Calu3 (cell line): ENCODE results near the gene ASTN2. TPM values are rescaled to one million over a fixed set of nuclear protein-coding genes. Genes with fewer than 3 reads are reported as not detected.

Experiments
- BruUV-seq: library from RNA; stranded (reverse); fragments of 400-500 nt; replicated peaks from 2 replicates; lab custom pipeline; 2021; lab: Mats Ljungman, UMichigan
- CTCF ChIA-PET: fragments of 300-600 bp; sonication (Branson Sonifier 250); formaldehyde crosslinking; loops from one replicate; lab custom pipeline; 2022; ENCODE audit warnings: antibody characterized with exemption; lab: Charles Lee
- DNase-seq: peaks from one replicate; pipeline ENCODE4 v3.0.0; 2022
- H3K27ac Mint-ChIP-seq: one replicate; pipeline ENCODE4 v1.8.0; 2022; ENCODE audit warnings: mixed read lengths; ENCODE audit not compliant: unreplicated experiment
- H3K27me3 Mint-ChIP-seq: one replicate; pipeline ENCODE4 v1.8.0; 2022; ENCODE audit warnings: mixed read lengths; ENCODE audit not compliant: unreplicated experiment
- H3K36me3 Mint-ChIP-seq: one replicate; pipeline ENCODE4 v1.8.0; 2022; ENCODE audit warnings: mild to moderate bottlenecking, moderate library complexity, mixed read lengths; ENCODE audit not compliant: insufficient read depth, unreplicated experiment
- H3K4me1 Mint-ChIP-seq: one replicate; pipeline ENCODE4 v1.8.0; 2022; ENCODE audit warnings: mild to moderate bottlenecking, low read depth, mixed read lengths; ENCODE audit not compliant: unreplicated experiment
- H3K4me3 Mint-ChIP-seq: one replicate; pipeline ENCODE4 v1.8.0; 2022; ENCODE audit warnings: mild to moderate bottlenecking, low read depth, moderate library complexity, mixed read lengths; ENCODE audit not compliant: unreplicated experiment
- H3K9me3 Mint-ChIP-seq: one replicate; pipeline ENCODE4 v1.8.0; 2022; ENCODE audit warnings: low read depth, mixed read lengths; ENCODE audit not compliant: unreplicated experiment
- CTCF ChIP-seq: fragments of 200-600 bp; IDR thresholded peaks from one replicate; pipeline ENCODE4 v1.8.0; 2022; ENCODE audit warnings: antibody characterized with exemption; ENCODE audit not compliant: unreplicated experiment
- intact Hi-C: fragments of 100-400 bp; cut with micrococcal nuclease; formaldehyde crosslinking; loops from one replicate; pipeline ENCODE4 v1.10.0; 2022; ENCODE audit not compliant: unreplicated experiment
- total RNA-seq: library from RNA; stranded (reverse); gene quantifications from 2 replicates; pipeline ENCODE4 v1.2.3, GENCODE V29; 2022

The ASTN2 gene
- total RNA-seq, 1 experiment from 2014 or later = 1.7 TPM

GRCh38 chr9:117008461-117008860, 406.4 kb downstream of the ASTN2 start:
- Mint-ChIP-seq H3K9me3 (peaks cover 9% of the 10 kb centered on the region), H3K27me3 (no peaks in the 10 kb centered on the region), H3K4me1 (no peaks in the 10 kb centered on the region), H3K27ac (no peak overlapping the region), H3K4me3 (no peak overlapping the region), H3K36me3 (no peaks in the 10 kb centered on the region)
- no peak for TF ChIP-seq CTCF
- no peak for DNase-seq
- intact Hi-C loops = no loop called here
- CTCF ChIA-PET = no interaction called here
- BruUV-seq = no TSS peak

- Mint-ChIP-seq H3K27ac (no peak overlapping the region), H3K4me3 (no peak overlapping the region), H3K27me3 (no peaks in the 10 kb centered on the region), H3K36me3 (no peaks in the 10 kb centered on the region), H3K9me3 (peaks cover 8% of the 10 kb centered on the region), H3K4me1 (no peaks in the 10 kb centered on the region)
- CTCF ChIA-PET = no interaction called here
- no peak for TF ChIP-seq CTCF
- intact Hi-C loops = no loop called here
- DNase-seq = no peak
- BruUV-seq = no TSS peak
Observed at GRCh38 chr9:117002686-117003085, 412.2 kb downstream of the ASTN2 start.

- H3K4me3 Mint-ChIP-seq = no peak overlapping the region
- no peak overlapping the region for H3K27ac Mint-ChIP-seq
- no peak for TF ChIP-seq CTCF
- H3K36me3 Mint-ChIP-seq = no peaks in the 10 kb centered on the region
- H3K4me1 Mint-ChIP-seq = no peaks in the 10 kb centered on the region
- BruUV-seq = no TSS peak
- CTCF ChIA-PET = no interaction called here
- H3K9me3 Mint-ChIP-seq = peaks cover 8% of the 10 kb centered on the region
- no peaks in the 10 kb centered on the region for H3K27me3 Mint-ChIP-seq
- intact Hi-C loops = no loop called here
- no peak for DNase-seq
Observed at GRCh38 chr9:117000834-117001233, 414.0 kb downstream of the ASTN2 start.

- BruUV-seq = no TSS peak
- no peak for TF ChIP-seq CTCF
- H3K36me3 Mint-ChIP-seq = no peaks in the 10 kb centered on the region
- DNase-seq = no peak
- H3K27me3 Mint-ChIP-seq = no peaks in the 10 kb centered on the region
- intact Hi-C loops = no loop called here
- CTCF ChIA-PET = no interaction called here
- H3K9me3 Mint-ChIP-seq = peaks cover 5% of the 10 kb centered on the region
- H3K4me3 Mint-ChIP-seq = no peak overlapping the region
- H3K4me1 Mint-ChIP-seq = no peaks in the 10 kb centered on the region
- no peak overlapping the region for H3K27ac Mint-ChIP-seq
Observed at GRCh38 chr9:117000196-117000723, 414.6 kb downstream of the ASTN2 start.
